Hepatocyte (in vitro differentiated cells): ENCODE data around the gene DGCR2.

Experiments
- CTCF ChIP-seq: fragments of 200-600 bp; sonication (generic); IDR thresholded peaks from 2 replicates; pipeline ENCODE4 v1.5.1; 2016; ENCODE audit warnings: antibody characterized with exemption, mild to moderate bottlenecking; ENCODE audit not compliant: poor library complexity
- EZH2 ChIP-seq: fragments of 200-600 bp; sonication (generic); IDR thresholded peaks from 2 replicates; pipeline ENCODE4 v1.6.1; 2016; ENCODE audit warnings: antibody characterized with exemption, mild to moderate bottlenecking, borderline replicate concordance
- EZH2phosphoT487 ChIP-seq: fragments of 200-600 bp; sonication (generic); IDR thresholded peaks from one replicate; pipeline ENCODE4 v1.6.1; 2018; ENCODE audit warnings: antibody characterized with exemption, mild to moderate bottlenecking, low read depth, moderate library complexity; ENCODE audit not compliant: unreplicated experiment, severe bottlenecking

- TF ChIP-seq CTCF (no peak), EZH2 (no peak), EZH2phosphoT487 (no peak)
Measured at GRCh38 chr22:19121631-19122142, 525 bp downstream of the DGCR2 start.
